ENCODE data around the gene GPANK1. TPM values are rescaled to one million over a fixed set of nuclear protein-coding genes. Genes with fewer than 3 reads are reported as not detected.
A peak's percentile ranks its signal among the peaks of the same experiment; 100 is the strongest.

GPANK1 gene
- total RNA-seq, 4 donors from 2014 or later, result 7.1 to 23.6 (median 15.6) TPM

DNA sequence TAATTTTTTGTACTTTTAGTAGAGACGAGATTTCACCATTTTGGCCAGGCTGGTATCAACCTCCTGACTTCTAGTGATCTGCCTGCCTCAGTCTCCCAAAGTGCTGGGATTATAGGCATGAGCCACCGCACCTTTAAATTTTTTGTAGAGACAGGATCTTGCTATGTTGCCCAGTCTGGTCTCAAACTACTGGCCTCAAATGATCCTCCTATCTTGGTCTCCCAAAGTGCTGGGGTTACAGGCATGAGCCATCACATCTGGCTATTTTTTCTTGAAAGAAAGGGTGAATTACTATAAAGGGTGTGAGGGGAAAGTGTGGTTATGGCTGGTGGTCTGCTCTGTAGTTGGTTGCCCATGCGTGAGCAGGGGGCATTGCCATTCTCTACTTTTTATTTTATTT is 43.4 kb upstream of the GPANK1 start:
- DNase-seq (ENCODE audit: low spot score), result no peak
- TF ChIP-seq, protein P1, sequence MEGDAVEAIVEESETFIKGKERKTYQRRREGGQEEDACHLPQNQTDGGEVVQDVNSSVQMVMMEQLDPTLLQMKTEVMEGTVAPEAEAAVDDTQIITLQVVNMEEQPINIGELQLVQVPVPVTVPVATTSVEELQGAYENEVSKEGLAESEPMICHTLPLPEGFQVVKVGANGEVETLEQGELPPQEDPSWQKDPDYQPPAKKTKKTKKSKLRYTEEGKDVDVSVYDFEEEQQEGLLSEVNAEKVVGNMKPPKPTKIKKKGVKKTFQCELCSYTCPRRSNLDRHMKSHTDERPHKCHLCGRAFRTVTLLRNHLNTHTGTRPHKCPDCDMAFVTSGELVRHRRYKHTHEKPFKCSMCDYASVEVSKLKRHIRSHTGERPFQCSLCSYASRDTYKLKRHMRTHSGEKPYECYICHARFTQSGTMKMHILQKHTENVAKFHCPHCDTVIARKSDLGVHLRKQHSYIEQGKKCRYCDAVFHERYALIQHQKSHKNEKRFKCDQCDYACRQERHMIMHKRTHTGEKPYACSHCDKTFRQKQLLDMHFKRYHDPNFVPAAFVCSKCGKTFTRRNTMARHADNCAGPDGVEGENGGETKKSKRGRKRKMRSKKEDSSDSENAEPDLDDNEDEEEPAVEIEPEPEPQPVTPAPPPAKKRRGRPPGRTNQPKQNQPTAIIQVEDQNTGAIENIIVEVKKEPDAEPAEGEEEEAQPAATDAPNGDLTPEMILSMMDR (IDR thresholded peaks at IDR 0.05), result no peak
- ATAC-seq (ENCODE audit: low FRiP score), result no peak

DNA sequence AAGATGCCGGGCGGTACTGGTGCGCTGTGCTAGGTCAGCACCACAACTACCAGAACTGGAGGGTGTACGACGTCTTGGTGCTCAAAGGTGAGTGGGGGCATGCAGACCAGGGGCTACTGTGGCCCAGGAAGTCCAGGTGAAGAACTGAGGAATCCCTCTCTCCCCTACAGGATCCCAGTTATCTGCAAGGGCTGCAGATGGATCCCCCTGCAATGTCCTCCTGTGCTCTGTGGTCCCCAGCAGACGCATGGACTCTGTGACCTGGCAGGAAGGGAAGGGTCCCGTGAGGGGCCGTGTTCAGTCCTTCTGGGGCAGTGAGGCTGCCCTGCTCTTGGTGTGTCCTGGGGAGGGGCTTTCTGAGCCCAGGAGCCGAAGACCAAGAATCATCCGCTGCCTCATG is 42.9 kb upstream of the GPANK1 start:
- DNase-seq (ENCODE audit: low spot score) (no peak), ATAC-seq (ENCODE audit: low FRiP score) (no peak)
- TF ChIP-seq, protein P1 (IDR thresholded peaks at IDR 0.05), result no peak

GRCh38 chr6:31706599-31706998 is 41.8 kb upstream of the GPANK1 start, which contains the start of gene LY6G6F:
Gene LY6G6F (plus strand): TSS chr6:31706866. CDS start chr6:31706907, 41 bp downstream.
- DNase-seq (ENCODE audit: low spot score) (no peak), ATAC-seq (ENCODE audit: low FRiP score) (no peak)
- TF ChIP-seq, protein P1 (IDR thresholded peaks at IDR 0.05), result no peak

GRCh38 chr6:31705931-31706330 is 41.1 kb upstream of the GPANK1 start:
- DNase-seq (ENCODE audit: low spot score) (no peak), ATAC-seq (ENCODE audit: low FRiP score) (no peak)
- TF ChIP-seq, protein P1 (IDR thresholded peaks at IDR 0.05), result no peak

- TF ChIP-seq, protein P1 (IDR thresholded peaks at IDR 0.05), result no peak
- ATAC-seq (ENCODE audit: low FRiP score) (peak; percentile 97), DNase-seq (ENCODE audit: low spot score) (peak; percentile 96)
Measured at GRCh38 chr6:31702819-31703716, 38.3 kb upstream of the GPANK1 start, which contains the start of gene ABHD16A. Gene ABHD16A (minus strand): TSS chr6:31703324. CDS start chr6:31703281, 43 bp downstream.

DNA sequence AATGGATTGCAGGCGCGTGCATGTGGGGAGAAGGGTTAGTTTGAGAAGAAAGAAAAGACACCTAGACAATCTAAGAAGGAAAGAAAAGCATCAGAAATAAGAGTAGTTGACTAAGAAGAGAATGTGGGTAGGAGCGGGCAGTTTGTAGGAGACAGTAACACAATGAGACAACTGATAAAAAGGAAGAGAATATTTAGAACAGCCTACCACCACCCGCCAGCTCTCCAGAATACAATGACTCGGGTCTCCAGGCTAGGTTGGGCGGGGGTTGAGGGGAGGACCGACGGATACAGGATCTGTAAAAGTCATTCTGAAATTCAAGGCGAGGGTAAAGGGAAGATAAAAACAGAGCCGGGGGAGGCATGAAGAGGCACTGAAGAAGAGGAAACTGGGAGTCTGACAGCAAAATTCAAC is 37.6 kb upstream of the GPANK1 start:
- no peak for DNase-seq (ENCODE audit: low spot score)
- ATAC-seq (ENCODE audit: low FRiP score), result no peak

More for the DNA sequence above, 37.6 kb upstream of the GPANK1 start:
- TF ChIP-seq, protein P1 (IDR thresholded peaks at IDR 0.05), result no peak

All from omental fat pad (tissue), 4 donors.